ENCODE measurements around the gene S100A2. TPM values are rescaled to one million over a fixed set of nuclear protein-coding genes. Genes with fewer than 3 reads are reported as not detected.
A peak's percentile ranks its signal among the peaks of the same experiment; 100 is the strongest.

Gene S100A2
- total and polyA plus RNA-seq, 2 of the 8 experiments (the other 6 are each of a cell fraction or from before 2014, with no cell fraction given) = 0.86 TPM; not detected in 1

DNA sequence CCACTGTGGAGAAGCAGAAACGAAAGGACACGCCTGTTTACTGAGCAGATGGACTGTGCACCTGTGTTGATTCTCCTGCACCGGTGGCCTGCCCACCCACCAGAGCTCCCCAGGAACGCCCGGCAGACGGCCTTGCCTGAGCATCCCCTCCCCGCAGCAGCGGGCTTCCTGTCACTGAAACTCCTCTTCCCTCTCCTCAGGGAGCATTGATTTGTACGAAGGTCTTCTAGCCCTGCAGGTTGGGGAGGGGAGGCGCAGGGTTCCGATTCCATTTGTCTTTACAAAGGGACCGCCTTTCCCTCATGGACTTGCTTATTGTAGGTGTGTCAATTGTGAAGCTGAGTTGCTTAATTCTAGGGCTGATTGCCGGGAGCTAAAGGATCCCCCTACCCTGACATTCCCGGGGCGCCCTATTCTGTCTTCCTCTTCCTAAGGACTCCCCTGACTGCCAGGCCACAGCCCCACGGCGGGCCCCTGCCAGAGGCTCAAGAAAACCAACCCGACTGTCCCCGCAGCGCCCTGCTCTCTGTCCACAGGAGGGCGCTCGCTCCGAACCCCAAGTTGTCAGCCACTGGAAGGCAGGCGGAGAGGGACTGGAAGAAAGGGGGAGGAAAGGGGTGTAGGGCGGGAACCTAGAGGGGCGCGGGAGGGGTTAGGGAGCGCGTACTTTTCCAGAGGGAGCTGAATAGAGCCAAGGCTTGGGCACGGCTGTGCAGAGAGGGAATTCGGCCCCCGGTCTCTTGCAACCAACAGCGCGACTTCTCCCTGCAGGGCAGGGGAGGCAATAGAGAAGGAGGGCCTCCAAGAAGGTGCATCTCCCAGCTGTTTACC lies 32.7 kb downstream of the S100A2 start:
- peak overlapping the region; percentile 93; the same call in 1 of the 2 replicates for H2BK15ac ChIP-seq (ENCODE audit: low read length)
- no peak overlapping the region for H3K23ac ChIP-seq (ENCODE audit: insufficient read length)
- H4K20me1 ChIP-seq (replicated peaks in 1 of 2; ENCODE audit: control insufficient read depth in 1 of 2, insufficient read depth in 2 of 2, low read length in 2 of 2) = no peaks in the 10 kb centered on the region
- no peaks in the 10 kb centered on the region for H3K79me1 ChIP-seq (ENCODE audit: low read depth, low read length)
- peak; percentile 87 to 96 for DNase-seq (ENCODE audit: low read depth in 1 of 2, low spot score in 2 of 2)
- H4K5ac ChIP-seq (ENCODE audit: insufficient read length, low read depth, low read length) = peak overlapping the region; percentile 15
- H2AK5ac ChIP-seq (ENCODE audit: low read depth, low read length) = no peak overlapping the region
- H2BK20ac ChIP-seq (ENCODE audit: low read length) = peak overlapping the region; percentile 23; the same call in 1 of the 2 replicates
- H3K79me2 ChIP-seq (ENCODE audit: control insufficient read depth in 1 of 2, insufficient read depth in 2 of 2, low read length in 2 of 2) = no peaks in the 10 kb centered on the region
- H3K14ac ChIP-seq (ENCODE audit: insufficient read length) = no peak overlapping the region
- POLR2A ChIA-PET (ENCODE audit: partially characterized antibody) = interaction anchor here (0.8 to 3.3 kb wide), 16 partner anchors 12 to 127 kb away, joined by 3 to 17 read pairs (median 4); partner anchors contain the start of genes CHTOP, S100A13 and S100A3
- H3K4me3 ChIP-seq (ENCODE audit: extremely low read depth in 1 of 4, insufficient read depth in 2 of 4, low read depth in 3 of 4, low read length in 4 of 4) = peak overlapping the region; percentile 12 to 54 (median 38); a peak in 7 of 8 replicates
- peak overlapping the region; percentile 22; the same call in 1 of the 2 replicates for H2BK12ac ChIP-seq (ENCODE audit: low read depth, low read length)
- peak overlapping the region; percentile 77; the same call in 1 of the 2 replicates for H2BK5ac ChIP-seq (ENCODE audit: low read depth, low read length)
- H3K9me3 ChIP-seq (ENCODE audit: insufficient read depth in 2 of 2, low read depth in 1 of 2, low read length in 1 of 2) = no peaks in the 10 kb centered on the region
- peaks cover 8 to 35% (median 21%) of the 10 kb centered on the region in 4 experiments for H3K4me1 ChIP-seq (replicated peaks in 1 of 4; ENCODE audit: control insufficient read depth in 3 of 4, insufficient read depth in 4 of 4, low read length in 3 of 4)
- H3K4me2 ChIP-seq (ENCODE audit: insufficient read depth in 1 of 2, low read depth in 2 of 2, low read length in 2 of 2) = peak overlapping the region; percentile 60 to 69
- CTCF ChIA-PET (ENCODE audit: partially characterized antibody) = interaction anchor here (0.5 to 10.2 kb wide), 39 partner anchors 7 to 393 kb away, joined by 3 to 165 read pairs (median 7); partner anchors contain the start of genes S100A1, S100A13, S100A14 and S100A16
- peak overlapping the region; percentile 32 for H4K91ac ChIP-seq (replicated peaks; ENCODE audit: insufficient read length, low read length)
- no peaks in the 10 kb centered on the region for H3K36me3 ChIP-seq (ENCODE audit: control insufficient read depth in 2 of 4, insufficient read depth in 4 of 4, low read length in 3 of 4)
- H3K4ac ChIP-seq (replicated peaks; ENCODE audit: insufficient read length, low read depth, low read length) = peak overlapping the region; percentile 15
- H2BK120ac ChIP-seq (replicated peaks; ENCODE audit: low read depth, low read length) = no peak overlapping the region
- peak overlapping the region; percentile 44; the same call in 1 of the 2 replicates for H2AFZ ChIP-seq (ENCODE audit: low read length)
- no peak for FAIRE-seq
- no peak overlapping the region for H3K56ac ChIP-seq (replicated peaks; ENCODE audit: insufficient read length, low read depth, low read length)
- peaks cover 0 to 19% (median 6%) of the 10 kb centered on the region in 4 experiments; a peak in 5 of 7 replicates for H3K27me3 ChIP-seq (replicated peaks in 1 of 4; ENCODE audit: control insufficient read depth in 3 of 4, extremely low read depth in 1 of 4, insufficient read depth in 3 of 4, low read length in 3 of 4)
- no peak overlapping the region for H3K18ac ChIP-seq (ENCODE audit: extremely low read depth, low read length)
- H3K9ac ChIP-seq (replicated peaks in 1 of 4; ENCODE audit: extremely low read depth in 1 of 4, low read depth in 3 of 4, low read length in 3 of 4) = no peak overlapping the region
- 4% methylated on average over 34 of the region's 34 CpGs; no CpG with 5 or more reads in 1 of the 2 experiments for WGBS, 2 experiments (ENCODE audit: extremely low coverage in 1 of 2, insufficient coverage in 1 of 2, insufficient read length in 1 of 2, insufficient replicate concordance in 2 of 2, low coverage in 1 of 2, low lambda C conversion rate in 2 of 2, missing lambda C conversion rate in 1 of 2)
- no peak overlapping the region for H4K8ac ChIP-seq (ENCODE audit: extremely low read depth, insufficient read depth, low read length)
- H3K27ac ChIP-seq (ENCODE audit: low read depth, low read length) = no peak overlapping the region
- peaks cover 2% of the 10 kb centered on the region for H3K23me2 ChIP-seq (ENCODE audit: low read depth, low read length)
- TF ChIP-seq TCF12 (IDR thresholded peaks at IDR 0.05; ENCODE audit: low read depth, low read length) (0 out of 2 replicates have a peak, but pooled peaks have one; percentile 75), TAF1 (IDR thresholded peaks at IDR 0.05; ENCODE audit: low read depth, low read length) (no peak), BACH1 (IDR thresholded peaks at IDR 0.05; ENCODE audit: low read length) (0 out of 2 replicates have a peak, but pooled peaks have one; percentile 41), SRF (IDR thresholded peaks at IDR 0.05; ENCODE audit: low read depth, low read length) (no peak), CHD2 (IDR thresholded peaks at IDR 0.05; ENCODE audit: low read length) (no peak), POU5F1 (IDR thresholded peaks at IDR 0.05; ENCODE audit: low read depth, low read length) (no peak), JUN (IDR thresholded peaks at IDR 0.05; ENCODE audit: low read depth, low read length) (no peak), GTF2F1 (IDR thresholded peaks at IDR 0.05; ENCODE audit: borderline replicate concordance, low read depth, low read length) (no peak)
- TF ChIP-seq, protein P1, sequence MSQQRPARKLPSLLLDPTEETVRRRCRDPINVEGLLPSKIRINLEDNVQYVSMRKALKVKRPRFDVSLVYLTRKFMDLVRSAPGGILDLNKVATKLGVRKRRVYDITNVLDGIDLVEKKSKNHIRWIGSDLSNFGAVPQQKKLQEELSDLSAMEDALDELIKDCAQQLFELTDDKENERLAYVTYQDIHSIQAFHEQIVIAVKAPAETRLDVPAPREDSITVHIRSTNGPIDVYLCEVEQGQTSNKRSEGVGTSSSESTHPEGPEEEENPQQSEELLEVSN (IDR thresholded peaks at IDR 0.05) = no peak
